Muscle of back (tissue), 11 donors: ENCODE results near the gene RHOBTB3. TPM values are rescaled to one million over a fixed set of nuclear protein-coding genes. Genes with fewer than 3 reads are reported as not detected.
"Not testable (repeated sequence)": the region's sequence is repeated elsewhere in the genome, so short reads cannot be mapped to it uniquely, and the experiment has no call there.

Experiments
- DNase-seq, 3 donors: peaks; one replicate each; pipeline versions ENCODE4 v3.0.0 to v3.0.0-alpha.2; 2013
- polyA plus RNA-seq, 10 donors: library from polyadenylated mRNA; unstranded; fragments of 120-200 nt; gene quantifications; one replicate each; pipeline ENCODE4 v1.2.1, GENCODE V29; 2013; ENCODE audit not compliant: insufficient read length in 10 of 10

RHOBTB3 gene
- polyA plus RNA-seq, 10 donors, result 81.1 to 131 (median 97.7) TPM

GRCh38 chr5:95712347-95712958, 18.7 kb upstream of the RHOBTB3 start:
- no peak for DNase-seq

DNA sequence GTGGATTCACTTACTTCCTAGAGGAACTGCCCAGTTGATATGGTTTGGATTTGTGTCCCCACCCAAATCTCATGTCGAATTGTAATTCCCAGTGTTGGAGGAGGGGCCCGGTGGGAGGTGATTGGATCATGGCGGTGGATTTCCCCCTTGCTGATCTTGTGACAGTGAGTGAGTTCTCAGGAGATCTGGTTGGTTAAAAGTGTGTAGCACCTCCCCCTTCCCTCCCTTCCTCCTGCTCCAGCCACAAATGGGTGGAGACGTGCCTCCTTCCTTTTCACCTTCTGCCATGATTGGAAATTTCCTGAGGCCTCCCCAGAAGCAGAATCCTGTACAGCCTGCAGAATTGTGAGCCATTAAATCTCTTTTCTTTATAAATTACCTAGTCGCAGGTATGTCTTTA, 17.9 kb upstream of the RHOBTB3 start:
- not testable (repeated sequence) for DNase-seq

- no peak for DNase-seq
These were observed 17.0 kb upstream of the RHOBTB3 start for GRCh38 chr5:95713960-95714710.

DNA sequence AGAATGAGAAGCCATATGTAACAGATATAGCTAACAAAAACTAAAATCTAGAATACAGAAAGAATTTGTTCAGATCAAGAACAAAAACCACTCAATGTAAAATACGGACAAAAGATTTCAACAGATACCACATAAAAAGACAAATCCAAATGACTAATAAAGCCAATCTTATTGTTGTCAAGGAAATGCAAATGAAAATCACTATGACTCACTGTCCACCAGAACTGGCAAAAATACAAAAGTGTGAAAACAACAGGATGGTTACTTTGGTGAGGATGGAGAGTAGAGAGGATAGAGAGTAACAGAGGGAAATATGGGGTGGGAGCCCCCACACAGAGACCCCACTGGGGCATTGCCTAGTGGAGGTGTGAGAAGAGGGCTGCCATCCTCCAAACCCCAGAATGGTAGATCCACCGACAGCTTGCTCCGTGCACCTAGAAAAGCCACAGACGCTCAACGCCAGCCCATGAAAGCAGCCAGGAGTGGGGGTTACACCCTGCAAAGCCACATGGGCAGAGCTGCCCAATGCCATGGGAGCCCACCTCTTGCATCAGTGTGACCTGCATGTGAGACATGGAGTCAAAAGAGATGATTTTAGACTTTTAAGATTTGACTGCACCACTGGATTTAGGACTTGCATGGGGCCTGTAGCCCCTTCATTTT, 15.2 kb upstream of the RHOBTB3 start:
- no peak for DNase-seq

- no peak for DNase-seq
These were observed 13.7 kb upstream of the RHOBTB3 start for GRCh38 chr5:95717439-95717838.

DNA sequence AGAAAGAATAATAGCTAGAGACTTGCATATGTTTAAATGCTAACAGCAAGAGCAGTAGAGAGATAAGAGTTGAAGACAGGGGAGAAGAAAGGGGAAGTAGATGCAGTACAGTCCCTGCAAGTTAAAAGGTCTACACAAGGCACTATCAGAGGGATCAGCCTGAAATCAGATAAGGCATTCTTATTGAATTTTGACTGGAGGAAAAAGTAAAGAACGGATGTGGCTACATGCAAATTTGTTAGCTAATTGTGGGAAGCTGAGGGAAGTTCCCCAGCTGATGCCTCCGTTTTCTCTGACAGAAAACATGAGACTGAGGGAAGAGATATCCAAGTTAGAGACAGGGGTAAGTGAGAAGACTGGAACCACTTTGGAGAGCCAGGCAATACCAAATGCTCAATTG, 12.9 kb upstream of the RHOBTB3 start:
- no peak for DNase-seq

- DNase-seq, result no peak
These were observed 12.4 kb upstream of the RHOBTB3 start for GRCh38 chr5:95718738-95719137.

DNA sequence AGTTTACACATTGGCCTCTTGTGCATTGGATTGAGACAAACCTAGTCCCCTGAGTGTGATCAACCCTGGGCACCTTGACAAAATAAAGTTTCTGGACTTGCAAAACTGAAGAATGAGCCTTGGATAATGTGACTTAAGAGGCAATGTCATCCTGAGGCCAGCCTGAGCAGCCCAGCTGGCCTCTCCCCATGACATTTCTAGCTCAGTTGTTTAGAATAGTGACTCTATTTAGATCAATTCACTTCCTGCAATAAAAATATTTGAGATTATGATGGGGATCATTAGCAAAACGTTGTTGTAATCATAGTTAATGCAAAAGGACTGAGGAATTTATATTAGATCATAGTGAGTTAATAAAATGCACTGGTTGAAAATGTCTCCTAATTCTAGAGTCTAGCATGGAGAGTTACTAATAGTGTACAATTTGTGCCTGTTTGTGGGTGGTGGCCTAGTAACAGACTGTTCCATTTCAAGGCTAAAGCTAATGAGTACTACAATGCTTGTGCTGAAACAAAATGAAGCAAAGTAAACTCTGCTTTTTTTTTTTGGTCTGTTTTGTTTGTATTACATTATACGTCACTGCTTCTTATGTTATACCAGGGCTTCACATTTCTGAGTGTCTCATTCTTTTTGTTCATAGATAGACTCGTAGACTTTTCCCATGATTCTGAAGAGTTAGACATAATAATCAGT, 10.9 kb upstream of the RHOBTB3 start:
- no peak for DNase-seq

- no peak for DNase-seq
These were observed 9.4 kb upstream of the RHOBTB3 start for GRCh38 chr5:95721582-95722295.

- peak in 1 of 3 donors; percentile 52 for DNase-seq
These were observed 7.3 kb upstream of the RHOBTB3 start for GRCh38 chr5:95723632-95724369.

- DNase-seq, result no peak
These were observed 5.9 kb upstream of the RHOBTB3 start for GRCh38 chr5:95725071-95725820.

GRCh38 chr5:95725937-95726810, 5.0 kb upstream of the RHOBTB3 start:
- DNase-seq, result peak in 1 of 3 donors; percentile 79

- peak in 1 of 3 donors; percentile 49 for DNase-seq
These were observed 4.0 kb upstream of the RHOBTB3 start for GRCh38 chr5:95726811-95727763.

GRCh38 chr5:95727764-95728191, 3.4 kb upstream of the RHOBTB3 start:
- DNase-seq, result peak in 1 of 3 donors; percentile 58

DNA sequence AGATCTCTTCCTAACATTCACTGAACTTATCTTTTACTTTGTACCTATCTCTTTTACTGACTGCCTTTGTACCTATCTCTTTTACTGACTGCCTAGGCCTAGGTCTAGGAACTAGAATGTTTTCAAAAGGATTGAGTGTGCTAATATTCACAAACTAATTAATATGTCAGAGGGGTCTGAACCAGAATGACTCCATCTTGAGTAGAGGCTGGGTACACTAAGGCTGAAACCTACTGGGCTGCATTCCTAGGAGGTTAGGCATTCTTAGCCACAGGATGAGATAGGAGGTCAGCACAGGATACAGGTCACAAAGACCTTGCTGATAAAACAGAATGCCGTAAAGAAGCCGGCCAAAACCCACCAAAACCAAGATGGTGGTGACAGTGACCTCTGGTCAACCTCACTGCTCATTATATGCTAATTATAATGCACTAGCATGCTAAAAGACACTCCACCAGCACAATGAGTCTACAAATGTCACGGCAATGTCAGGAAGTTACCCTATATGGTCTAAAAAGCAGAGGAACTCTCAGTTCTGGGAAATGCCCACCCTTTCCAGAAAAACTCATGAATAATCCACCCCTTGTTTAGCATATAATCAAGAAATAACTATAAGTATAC, 2.5 kb upstream of the RHOBTB3 start:
- no peak for DNase-seq

DNA sequence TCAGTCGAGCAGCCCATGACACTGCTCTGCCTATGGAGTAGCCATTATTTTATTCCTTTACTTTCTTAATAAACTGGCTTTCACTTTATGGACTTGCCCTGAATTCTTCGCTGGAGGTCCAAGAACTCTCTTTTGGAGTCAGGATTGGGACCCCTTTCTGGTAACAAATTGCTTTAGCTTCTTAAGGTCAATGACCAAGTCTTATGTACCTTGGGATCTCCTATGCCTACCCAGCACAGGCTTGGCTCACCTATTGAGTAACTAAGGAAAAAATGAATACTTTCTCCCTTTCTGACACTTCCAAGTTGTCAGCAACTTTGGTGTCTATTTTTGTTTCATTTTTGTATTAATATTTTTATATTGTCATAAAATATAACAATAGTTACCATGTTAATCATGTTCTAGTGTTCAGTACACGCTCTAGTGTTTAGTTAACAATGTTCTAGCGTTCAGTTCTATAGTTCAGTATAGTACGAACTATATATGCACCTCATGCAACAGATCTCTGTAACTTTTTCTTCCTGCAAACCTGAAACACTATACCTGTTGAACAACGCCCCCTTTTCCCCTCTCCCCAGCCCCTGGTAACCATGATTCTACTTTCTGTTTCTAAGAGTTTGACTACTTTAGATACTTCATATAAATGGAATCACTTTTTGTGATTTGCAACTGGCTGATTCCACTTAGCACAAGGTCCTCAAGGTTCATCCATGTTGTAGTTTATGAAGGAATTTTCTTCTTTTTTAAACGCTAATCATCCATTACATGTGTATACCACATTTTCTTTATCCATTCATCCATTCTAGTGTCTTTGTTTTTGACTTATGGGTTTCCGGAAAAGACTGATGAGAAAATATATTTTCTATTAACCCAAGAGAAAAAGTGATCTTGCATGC, 1.8 kb upstream of the RHOBTB3 start:
- DNase-seq, result no peak
